ENCODE data around the gene PDGFD.

Gene PDGFD

DNA sequence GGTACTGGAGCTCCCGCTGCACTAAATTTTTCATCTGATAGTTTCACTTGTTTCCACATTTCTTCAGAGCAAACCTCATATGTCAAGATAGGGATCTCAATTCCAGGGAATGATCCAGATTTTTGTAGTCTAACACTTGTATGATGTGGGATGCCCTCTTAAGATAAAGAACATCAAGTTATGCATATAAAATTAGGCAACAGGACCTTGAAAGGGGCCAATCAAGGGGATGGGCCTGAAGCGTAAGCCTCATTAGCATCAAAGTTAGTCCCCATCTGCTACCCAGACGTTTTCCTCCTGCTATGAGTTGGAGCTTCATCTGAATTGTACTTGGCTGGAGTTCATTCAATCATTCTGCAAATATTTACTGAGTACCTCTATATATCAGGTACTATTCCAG, 17.5 kb downstream of the PDGFD start:
- DNase-seq (ENCODE audit: low read depth in 4 of 4, low spot score in 1 of 4), result no peak

- DNase-seq (ENCODE audit: low read depth in 4 of 4, low spot score in 1 of 4), result no peak
These were observed 18.9 kb downstream of the PDGFD start for GRCh38 chr11:104145062-104145461.

DNA sequence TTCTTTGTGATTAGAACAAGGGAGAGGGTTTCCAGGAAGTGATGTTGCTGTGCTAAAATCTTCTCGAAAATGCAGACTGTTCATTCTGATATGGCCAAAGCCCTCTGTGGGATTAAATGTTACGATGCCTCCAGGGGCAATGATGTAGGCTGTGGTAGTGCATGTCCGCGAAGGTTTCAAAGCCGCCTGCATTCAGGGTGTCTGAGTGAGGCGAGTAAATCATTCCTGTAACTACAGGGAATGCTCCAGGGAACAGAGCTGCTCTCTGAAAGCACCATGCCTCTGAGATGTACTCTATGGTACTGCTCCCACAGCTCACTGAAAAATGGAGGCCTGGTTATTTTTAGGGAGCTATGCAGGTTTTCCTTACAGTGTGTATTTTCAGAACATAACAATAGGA, 21.2 kb downstream of the PDGFD start:
- no peak for DNase-seq (ENCODE audit: low read depth in 4 of 4, low spot score in 1 of 4)

DNA sequence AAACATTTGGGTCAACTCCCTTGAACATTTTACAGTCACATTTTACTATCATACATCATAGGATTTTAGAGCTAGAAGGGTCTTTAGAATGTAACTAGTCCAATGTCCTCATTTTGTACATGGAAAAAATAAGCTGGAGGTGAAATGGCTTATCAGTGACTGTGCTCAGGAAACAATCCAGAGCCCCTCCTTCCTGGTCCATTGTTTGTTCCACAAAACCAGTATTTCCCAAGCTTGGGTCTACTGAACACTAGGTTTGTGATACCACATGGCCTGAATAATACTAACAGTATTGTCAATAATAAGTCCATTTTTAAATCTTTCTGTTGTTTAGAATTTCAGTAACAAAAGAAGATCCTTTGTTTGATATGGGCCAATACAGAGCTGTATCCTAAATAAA, 27.1 kb downstream of the PDGFD start:
- DNase-seq (ENCODE audit: low read depth in 4 of 4, low spot score in 1 of 4), result no peak

GRCh38 chr11:104134745-104135144, 29.2 kb downstream of the PDGFD start:
- no peak for DNase-seq (ENCODE audit: low read depth in 4 of 4, low spot score in 1 of 4)

- DNase-seq (ENCODE audit: low read depth in 4 of 4, low spot score in 1 of 4), result no peak
These were observed 33.8 kb downstream of the PDGFD start for GRCh38 chr11:104130161-104130560.

- no peak for DNase-seq (ENCODE audit: low read depth in 4 of 4, low spot score in 1 of 4)
These were observed 34.8 kb downstream of the PDGFD start for GRCh38 chr11:104129145-104129544.

- DNase-seq (ENCODE audit: low read depth in 4 of 4, low spot score in 1 of 4), result no peak
These were observed 36.1 kb downstream of the PDGFD start for GRCh38 chr11:104127828-104128227.

DNA sequence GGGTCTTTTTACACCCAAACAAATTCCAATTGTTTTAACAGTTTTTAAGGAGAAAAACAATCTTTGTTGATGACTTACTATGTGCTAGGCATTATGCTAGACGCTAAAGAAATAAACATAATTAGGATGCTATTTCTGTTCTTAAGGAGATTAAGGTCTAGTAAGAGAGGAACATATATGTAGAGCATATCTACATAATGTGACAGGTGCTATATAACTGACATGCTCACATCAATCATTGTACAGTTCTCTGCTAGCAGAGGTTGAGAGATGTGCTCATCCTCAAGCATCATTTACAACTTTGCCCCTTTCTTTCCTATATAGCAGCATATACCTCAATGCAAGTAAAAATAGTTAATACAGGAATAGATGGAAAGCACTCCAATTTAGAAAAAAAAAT, 37.5 kb downstream of the PDGFD start:
- no peak for DNase-seq (ENCODE audit: low read depth in 4 of 4, low spot score in 1 of 4)

- DNase-seq (ENCODE audit: low read depth in 4 of 4, low spot score in 1 of 4), result no peak
These were observed 39.0 kb downstream of the PDGFD start for GRCh38 chr11:104124979-104125378.

- no peak for DNase-seq (ENCODE audit: low read depth in 4 of 4, low spot score in 1 of 4)
These were observed 41.1 kb downstream of the PDGFD start for GRCh38 chr11:104122836-104123235.

DNA sequence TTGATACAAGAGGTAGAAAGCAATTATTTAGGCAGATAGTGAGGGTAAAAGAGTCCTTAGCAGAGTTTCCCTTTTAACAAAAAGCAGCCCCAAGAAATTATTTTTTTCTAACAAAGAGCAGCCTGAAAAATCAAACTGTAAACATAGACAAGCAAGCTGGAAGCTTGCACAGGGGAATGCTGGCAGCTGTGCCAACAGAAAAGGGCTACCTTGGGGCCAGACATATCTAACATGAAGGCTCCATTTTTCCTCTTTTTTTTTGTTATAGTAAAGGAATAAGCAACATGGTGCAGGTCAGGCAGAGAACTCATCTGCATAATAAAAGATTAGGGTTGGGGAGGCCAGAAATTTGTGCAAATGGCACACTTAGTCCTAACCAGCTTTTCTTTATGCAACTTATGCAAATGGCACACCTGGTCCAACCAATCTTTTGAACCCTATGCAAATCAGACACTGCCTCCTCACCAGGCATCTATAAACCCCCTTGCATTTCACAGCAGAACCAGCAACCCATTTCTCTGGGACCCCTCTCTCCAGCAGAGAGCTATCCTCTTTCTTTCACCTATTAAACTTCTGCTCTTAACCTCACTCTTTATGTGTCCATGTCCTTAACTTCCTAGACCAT, 41.8 kb downstream of the PDGFD start:
- DNase-seq (ENCODE audit: low read depth in 4 of 4, low spot score in 1 of 4), result no peak

DNA sequence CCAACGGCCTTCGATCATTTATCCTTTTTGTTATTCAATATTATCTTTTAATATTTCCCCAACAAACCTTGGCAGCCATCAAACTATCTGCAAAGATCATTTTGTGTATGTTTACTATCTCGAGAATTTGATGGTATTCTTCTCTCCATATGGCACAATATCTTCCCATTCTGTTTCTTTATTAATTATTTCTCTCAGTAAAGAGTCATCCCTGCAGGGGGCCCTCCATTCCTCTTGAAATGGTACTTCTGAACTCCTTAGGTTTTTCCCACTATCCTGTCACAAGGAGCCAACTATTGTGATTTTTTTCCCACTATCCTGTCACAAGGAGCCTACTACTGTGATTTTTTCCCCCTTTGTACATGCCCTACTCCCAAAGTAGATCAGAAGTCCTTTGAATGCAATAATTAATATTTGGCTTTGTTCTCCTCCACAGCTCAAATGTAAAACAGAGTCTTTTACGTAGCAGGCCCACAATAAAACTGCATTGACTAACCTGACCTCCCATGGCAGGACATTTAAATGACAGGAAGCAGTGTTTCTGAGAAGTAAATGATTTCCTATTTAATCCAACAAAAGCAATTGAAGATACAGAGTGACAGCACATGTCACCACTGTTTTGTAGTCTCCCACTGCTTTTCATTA, 43.3 kb downstream of the PDGFD start:
- DNase-seq (ENCODE audit: low read depth in 4 of 4, low spot score in 1 of 4), result no peak

DNA sequence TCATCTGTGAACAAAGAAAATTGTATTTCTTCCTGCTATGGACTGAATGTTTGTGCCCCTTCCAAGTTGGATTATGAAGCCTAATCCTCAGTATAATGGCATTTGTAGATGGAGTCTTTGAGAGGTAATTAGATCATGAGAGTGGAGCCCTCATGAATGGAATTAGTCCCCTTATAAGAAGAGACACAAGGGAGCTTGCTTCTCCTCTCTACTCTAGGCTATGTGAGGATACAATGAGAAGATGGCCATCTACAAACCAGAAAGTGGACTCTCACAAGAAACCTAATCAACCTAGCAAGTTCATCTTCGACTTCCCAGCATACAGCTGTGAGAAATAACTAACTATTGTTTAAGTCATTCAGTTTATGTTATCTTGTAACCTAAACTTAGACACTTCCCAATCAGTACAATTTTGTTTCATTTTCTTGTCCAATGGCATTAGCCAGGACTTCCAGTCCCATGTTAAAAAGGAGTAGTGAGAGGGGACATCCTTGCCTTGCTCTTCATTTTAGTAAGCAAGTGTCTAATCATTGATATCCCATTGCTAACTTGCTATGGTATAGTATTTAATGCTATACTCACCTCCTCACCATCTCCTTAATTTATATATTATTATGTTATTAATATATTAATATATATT, 45.7 kb downstream of the PDGFD start:
- DNase-seq (ENCODE audit: low read depth in 4 of 4, low spot score in 1 of 4), result no peak

GRCh38 chr11:104113541-104113940, 50.4 kb downstream of the PDGFD start:
- no peak for DNase-seq (ENCODE audit: low read depth in 4 of 4, low spot score in 1 of 4)

- DNase-seq (ENCODE audit: low read depth in 4 of 4, low spot score in 1 of 4), result no peak
These were observed 57.7 kb downstream of the PDGFD start for GRCh38 chr11:104106136-104106754.

GRCh38 chr11:104105155-104105554, 58.8 kb downstream of the PDGFD start:
- DNase-seq (ENCODE audit: low read depth in 4 of 4, low spot score in 1 of 4), result no peak

GRCh38 chr11:104104664-104105063, 59.3 kb downstream of the PDGFD start:
- no peak for DNase-seq (ENCODE audit: low read depth in 4 of 4, low spot score in 1 of 4)

DNA sequence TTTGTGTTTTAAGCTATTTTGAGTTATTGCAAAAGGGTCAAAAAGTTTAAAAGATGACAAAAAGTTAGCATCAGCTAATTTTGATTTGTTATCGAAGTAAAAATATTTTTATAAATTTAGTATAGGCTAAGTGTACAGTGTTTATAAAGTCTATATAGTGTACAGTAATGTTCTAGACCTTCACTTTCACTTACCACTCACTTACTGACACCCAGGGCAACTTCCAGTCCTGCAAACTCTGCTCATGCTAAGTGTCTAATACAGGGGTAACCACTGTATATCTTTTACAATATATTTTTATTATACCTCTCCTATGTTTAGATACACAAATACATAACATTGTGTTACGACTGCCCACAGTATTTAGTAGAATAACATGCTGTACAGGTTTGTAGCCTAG, 59.7 kb downstream of the PDGFD start:
- DNase-seq (ENCODE audit: low read depth in 4 of 4, low spot score in 1 of 4), result no peak

DNA sequence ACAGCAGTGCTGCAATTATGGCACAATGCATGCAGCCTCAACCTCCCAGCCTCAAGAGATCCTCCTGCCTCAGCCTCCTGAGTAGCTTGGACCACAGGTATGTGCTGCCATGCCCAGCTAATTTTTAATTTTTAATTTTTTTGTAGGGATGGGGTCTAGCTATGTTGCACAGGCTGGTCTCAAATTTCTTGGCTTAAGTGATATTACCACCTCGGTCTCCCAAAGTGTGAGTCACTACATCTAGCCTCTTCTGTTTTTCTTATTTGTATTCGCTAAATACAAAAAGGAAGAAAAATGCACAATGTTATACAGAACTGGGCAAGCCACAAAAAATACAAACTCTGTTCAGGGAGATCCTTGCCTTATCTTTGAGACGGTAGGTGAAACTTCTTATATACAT, 65.4 kb downstream of the PDGFD start:
- no peak for DNase-seq (ENCODE audit: low read depth in 4 of 4, low spot score in 1 of 4)

DNA sequence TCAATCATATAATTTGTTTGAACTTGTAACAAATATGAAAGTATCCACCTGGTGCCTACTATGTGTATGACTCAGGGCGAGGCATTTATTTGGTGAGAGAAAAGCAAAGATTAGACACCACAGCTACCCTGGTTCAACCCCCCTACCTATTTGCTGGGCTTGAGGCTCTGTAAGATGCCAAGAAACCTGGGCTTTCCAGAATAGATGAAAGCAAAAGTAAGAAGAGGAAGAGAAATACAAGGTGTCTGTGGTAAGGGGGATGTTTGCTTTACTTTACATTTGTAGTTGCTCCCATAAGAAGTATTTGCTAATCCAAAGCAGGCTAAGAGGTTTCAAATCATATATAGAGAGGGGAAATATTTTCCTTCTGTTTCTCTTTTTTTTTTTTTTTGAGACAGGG, 65.8 kb downstream of the PDGFD start:
- no peak for DNase-seq (ENCODE audit: low read depth in 4 of 4, low spot score in 1 of 4)

DNA sequence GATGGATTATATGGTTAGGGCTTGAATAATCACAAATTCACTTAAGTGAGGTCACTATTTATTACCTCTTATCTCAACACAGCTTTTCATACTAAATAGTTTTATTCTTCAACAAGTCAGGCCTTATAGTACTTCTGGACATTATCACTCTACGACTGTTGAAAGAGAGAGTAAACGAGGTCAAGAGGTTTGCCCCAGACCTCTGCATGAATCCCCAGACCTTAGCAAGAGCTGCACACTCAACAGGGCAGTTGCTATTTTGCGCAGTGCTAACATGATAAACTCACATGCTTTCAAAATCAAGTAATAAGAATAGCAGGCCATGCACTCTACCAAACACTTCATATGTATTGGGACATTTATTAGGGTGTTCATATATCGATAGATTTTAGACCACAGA, 67.0 kb downstream of the PDGFD start:
- no peak for DNase-seq (ENCODE audit: low read depth in 4 of 4, low spot score in 1 of 4)
